NOMO-1 treated with dmso at 0.1 percent for 144 hours (cell line): Measurements from ENCODE around the gene NCS1.

Experiments used
- DNase-seq: peaks from one replicate; lab custom pipeline; 2025; ENCODE audit not compliant: unreplicated experiment; lab: John Stamatoyannopoulos, UW

Gene NCS1

GRCh38 chr9:130172161-130172857 is at the start of gene NCS1:
NCS1 (plus strand) TSS chr9:130172404; CDS start chr9:130172664, 260 bp downstream.
- DNase-seq: peak; percentile 5

DNA sequence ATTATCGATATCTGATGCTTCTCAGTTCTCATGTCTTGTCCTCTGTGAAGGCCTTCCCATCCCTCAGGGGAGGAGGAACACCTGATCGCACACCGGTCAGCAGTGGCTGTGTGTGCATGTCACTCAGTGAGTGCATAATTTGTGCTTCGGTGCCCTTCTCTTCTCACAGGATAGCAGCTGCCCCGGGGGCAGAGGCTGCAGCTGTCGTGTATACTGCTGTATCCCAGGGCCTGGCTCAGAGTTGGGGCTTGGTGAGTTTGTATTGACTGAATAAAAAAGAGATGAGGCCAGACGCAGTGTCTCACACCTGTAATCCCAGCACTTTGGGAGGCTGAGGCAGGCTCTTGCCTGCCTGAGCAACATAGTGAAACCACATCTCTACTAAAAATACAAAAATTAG is 49.7 kb upstream of the NCS1 start:
- DNase-seq: no peak

GRCh38 chr9:130124085-130124860 is 47.9 kb upstream of the NCS1 start:
- no peak for DNase-seq

DNA sequence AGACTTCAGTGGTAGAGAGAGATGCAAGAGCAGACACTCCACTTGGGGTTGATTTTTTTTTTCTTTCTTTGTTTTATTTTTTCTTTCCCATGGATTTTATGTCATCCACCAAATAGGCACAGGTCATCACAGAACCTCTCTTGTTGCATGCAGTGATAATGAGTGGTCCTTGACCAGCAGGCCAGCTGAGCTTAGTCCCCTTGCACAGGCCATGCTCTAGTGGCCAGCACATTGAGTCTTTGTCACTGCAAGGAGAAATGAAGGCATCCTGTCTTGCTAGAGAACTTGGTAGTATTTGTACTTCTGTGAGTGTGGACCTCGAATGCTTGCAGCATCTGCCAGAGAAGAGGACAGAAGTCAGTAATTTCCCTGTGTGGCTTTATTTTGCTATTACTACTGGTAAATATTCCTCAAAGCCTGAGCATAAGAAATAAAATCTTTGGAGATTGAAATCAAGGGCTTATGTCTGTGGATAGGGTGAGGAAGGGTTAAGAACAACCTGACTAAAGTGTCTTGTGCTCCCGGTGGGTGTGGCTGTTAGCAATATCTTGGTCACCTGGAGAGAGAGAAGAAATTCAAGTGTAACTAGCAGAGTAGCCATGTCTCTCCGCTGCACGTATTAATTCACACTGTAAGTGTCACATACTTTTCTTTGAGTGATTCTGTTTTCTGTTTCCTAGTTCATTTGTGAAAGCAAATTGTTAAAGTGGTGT is 45.3 kb upstream of the NCS1 start:
- DNase-seq: no peak

DNA sequence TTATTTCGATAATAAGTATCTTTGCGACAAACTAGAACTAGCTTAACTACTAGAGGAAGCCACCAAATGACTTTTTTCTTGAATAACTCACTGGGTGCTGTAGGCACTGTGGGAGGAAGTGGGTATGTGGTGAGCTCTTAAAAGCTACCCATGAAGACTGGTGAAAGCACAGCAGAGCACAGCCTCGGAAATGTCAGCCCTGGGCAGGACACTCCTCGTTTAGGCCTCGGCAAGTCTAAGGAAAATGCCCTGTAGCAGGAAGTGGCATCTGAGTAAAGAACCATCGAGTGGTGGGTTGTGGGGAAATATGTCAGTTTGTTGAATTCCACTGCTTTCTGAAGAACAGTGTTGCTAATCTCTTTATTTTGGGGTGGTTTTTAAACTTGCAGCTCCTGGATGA is 44.0 kb upstream of the NCS1 start:
- DNase-seq: peak; percentile 42

DNA sequence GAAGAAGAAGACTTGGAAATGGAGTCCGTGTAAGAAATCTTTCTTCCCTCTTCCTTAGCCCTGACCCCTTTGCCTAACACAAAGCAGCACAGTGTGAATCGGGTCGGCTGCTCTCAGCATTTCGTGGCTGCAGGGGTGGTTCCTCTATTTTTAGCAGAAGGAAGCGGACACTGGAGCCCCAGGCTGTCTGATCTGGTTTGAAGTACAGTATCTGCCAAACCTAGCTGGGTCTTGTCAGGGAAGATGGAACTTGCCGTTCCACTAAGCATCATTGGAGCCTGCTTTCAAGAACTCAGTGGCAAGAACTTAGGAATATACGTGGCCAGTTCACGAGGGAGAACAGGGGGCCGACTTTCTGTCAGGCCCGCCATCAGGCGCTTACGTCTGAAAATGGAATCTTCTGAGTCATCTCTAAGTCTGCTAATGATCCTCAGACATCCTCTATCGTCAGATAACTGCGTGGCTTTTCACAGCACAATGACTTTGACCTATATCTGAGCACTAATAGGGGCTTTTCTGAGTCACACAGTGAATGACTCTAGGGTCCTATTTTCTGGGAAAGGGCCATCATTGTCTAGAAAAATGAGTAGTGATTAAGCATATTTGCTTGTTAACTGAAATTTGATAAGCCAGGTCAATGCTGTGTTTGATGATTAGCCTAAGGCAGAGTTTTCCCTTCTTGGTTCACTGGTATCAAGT is 43.3 kb upstream of the NCS1 start:
- peak; percentile 74 for DNase-seq

- DNase-seq: no peak
Measured at GRCh38 chr9:130129432-130130061, 42.7 kb upstream of the NCS1 start.

DNA sequence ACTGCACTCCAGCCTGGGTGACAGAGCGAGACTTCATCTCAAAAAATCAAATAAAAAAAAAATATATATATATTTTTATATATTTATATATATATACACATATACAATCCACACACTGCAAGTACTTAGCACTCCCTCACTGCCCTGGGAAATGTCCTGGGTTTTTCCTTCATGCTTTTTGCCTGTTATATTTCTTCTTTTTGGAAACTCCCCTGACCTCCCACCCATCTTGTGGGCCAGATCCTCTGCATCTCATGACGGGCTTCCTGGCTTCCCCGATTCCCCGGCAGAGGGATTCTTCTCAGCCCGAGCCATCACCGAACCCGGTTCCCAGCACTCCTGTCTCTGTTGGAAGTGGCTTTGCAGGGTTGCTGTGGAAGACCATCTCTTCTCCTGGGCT is 39.5 kb upstream of the NCS1 start:
- no peak for DNase-seq

DNA sequence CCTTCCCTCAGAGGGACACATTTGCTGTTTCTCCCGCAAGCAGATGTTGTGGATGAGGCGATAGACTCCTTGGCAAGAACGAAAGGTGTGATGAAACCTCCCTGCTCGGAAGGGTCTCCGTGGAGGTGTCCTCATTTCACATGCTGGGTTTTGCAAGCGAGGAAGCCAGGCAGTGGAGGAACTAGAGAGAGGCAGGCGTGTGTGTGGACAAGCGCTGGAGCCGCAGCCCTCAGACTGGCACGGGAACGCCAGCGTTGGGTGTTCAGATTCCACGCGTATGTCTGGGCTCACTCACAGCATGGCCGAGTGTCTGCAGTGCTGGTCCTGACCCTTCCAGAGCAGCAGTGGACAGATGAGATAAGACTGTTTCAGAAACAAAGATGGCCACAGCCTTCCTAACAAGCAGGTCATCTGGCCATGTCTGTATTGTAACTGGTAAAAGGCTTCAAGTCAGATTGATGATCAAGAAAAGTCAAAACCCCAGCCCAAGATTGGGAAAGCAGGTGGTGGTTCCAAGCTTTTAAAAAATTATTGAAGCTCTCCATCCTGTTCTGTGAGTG is 35.0 kb upstream of the NCS1 start:
- DNase-seq: no peak

DNA sequence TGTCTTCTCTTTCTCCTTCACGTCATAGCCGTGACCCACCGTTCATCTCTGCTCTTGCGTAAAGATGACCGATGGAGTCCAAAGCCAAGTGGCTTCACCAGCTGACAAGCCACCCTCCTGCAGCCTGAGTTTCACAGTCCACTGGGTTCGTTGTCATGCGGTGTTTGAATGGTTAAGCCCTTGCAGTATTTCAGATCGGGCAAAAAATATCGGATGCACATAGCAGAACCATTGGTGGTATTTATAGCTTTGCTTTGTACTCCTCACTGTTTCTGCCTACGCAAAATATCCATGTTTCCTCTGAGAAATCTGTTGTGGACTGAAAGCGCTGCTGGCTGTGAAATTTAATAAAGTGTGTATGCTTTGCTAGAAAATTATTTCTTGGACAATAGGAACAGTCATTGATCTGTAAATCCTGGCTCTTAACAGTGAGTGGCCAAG is 34.5 kb upstream of the NCS1 start:
- no peak for DNase-seq

- DNase-seq: no peak
Measured at GRCh38 chr9:130138171-130138653, 34.0 kb upstream of the NCS1 start.

DNA sequence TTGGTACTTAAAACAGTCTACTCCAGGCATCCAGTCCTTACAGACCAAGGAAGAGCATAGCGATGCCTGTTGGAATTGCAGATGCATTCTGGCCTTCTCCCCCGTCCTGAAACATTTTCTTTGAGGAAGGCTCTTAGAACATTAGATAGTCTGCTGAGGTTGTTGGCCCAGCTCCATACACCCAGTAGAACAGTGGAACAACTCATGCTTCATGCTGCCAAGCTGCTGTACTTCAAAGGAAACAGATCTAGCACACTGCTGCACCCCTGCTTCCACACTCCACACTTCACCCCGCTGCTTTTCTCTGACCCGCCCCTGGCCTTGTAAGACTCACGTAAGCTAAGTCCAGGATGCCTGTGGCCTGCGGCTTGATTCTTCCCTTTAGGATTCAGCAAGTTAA is 33.4 kb upstream of the NCS1 start:
- DNase-seq: no peak

GRCh38 chr9:130139251-130139650 is 33.0 kb upstream of the NCS1 start:
- DNase-seq: no peak

GRCh38 chr9:130140706-130141105 is 31.5 kb upstream of the NCS1 start:
- peak; percentile 73 for DNase-seq

DNA sequence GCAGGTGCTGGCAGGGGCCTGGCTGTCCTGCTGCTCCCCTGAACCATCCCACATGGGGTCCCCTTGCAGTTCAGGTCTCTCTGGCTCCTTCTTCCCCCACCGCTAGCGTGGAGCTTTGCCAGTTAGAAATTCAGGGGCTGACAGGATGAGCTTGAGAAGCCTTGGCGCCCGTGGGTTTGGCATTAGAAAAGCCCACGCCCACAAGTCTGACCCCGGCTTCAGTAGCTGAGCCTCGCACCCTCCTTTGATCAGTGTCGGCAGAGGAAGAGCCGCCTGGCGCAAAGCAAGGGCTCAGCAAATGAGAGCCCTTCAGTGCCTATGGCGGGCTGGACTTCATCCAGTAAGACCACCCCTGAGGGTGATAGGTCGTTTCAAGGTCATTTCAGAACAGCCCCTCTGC is 30.1 kb upstream of the NCS1 start:
- DNase-seq: no peak

- DNase-seq: no peak
Measured at GRCh38 chr9:130142641-130143040, 29.6 kb upstream of the NCS1 start.

DNA sequence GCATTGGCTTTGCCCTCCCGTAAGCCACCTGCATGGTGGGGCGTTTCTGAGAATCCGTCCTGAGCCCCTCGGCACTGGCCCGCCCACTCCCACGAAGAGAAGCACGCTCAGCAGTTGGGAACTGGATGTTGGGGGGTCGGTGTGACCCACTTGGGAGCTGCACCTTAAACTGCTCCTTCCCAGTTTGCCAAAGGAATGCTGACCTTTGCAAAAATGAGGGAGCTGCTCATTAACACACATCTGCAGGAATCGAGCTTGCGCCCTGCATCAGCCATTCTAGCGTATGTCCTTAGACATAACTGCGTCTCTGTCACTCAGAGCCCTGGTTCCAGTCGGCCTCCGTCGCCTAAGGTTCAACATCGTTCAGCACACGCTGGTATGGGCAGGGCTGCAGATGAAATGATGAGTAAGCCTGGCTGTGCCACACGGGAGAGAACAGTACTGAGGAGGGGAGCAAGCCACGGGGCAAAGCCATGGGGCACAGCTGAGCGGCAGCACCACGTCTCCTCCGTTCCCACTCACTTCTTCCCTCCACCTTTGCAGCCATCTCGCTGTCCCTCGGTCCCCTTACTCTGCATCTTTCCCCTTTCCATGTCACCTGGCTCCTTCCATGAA is 28.8 kb upstream of the NCS1 start:
- DNase-seq: no peak

- DNase-seq: no peak
Measured at GRCh38 chr9:130143958-130144366, 28.2 kb upstream of the NCS1 start.

DNA sequence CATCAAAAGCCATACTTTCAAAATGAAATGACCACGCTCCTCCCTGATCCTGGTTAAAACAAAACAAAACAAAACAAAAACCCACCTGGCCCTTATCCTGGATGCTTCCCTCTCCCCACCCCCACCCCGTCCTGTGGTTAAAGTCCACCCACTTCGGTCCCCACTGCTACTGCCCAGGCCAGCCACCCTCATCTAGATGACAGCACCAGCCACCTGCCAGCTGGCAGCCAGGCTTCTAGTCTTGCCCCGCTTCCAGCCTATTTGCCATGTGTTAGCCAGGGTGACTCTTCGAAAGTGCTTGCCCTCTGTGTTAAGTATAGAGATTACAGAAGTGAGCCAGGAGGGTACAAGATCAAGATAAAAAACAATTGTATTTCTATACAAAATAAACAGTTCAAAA is 27.5 kb upstream of the NCS1 start:
- no peak for DNase-seq

- DNase-seq: no peak
Measured at GRCh38 chr9:130145658-130146057, 26.5 kb upstream of the NCS1 start.
